WTC11 (cell line): ENCODE results near the gene EEA1. TPM values are rescaled to one million over a fixed set of nuclear protein-coding genes. Genes with fewer than 3 reads are reported as not detected.

Source experiments
- ATAC-seq: fragments of 200-7000 bp; cut with Tn5 transposase; 2 replicates; pipeline ENCODE4 v1.10.0; 2021; ENCODE audit warnings: mild to moderate bottlenecking, moderate library complexity
- CTCF ChIA-PET: fragments of 300-600 bp; sonication (Branson Sonifier 250); formaldehyde crosslinking; loops from one replicate; lab custom pipeline; 2021; ENCODE audit warnings: antibody characterized with exemption; lab: Charles Lee
- POLR2A ChIA-PET: fragments of 350-600 bp; sonication (Branson Sonifier 250); formaldehyde crosslinking; loops from one replicate; lab custom pipeline; 2021; ENCODE audit warnings: antibody characterized with exemption; lab: Charles Lee
- DNase-seq: peaks from one replicate; pipeline ENCODE4 v3.0.0; 2021; ENCODE audit warnings: low spot score
- H3K27ac Mint-ChIP-seq: 2 replicates; pipeline ENCODE4 v1.8.0; 2021; ENCODE audit warnings: mixed read lengths
- H3K27me3 Mint-ChIP-seq: 2 replicates; pipeline ENCODE4 v1.8.0; 2021; ENCODE audit warnings: low read depth, mild to moderate bottlenecking, moderate library complexity, mixed read lengths
- H3K36me3 Mint-ChIP-seq: 2 replicates; pipeline ENCODE4 v1.8.0; 2021; ENCODE audit warnings: mixed read lengths
- H3K4me1 Mint-ChIP-seq: 2 replicates; pipeline ENCODE4 v1.8.0; 2022; ENCODE audit warnings: mixed read lengths
- H3K4me3 Mint-ChIP-seq: 2 replicates; pipeline ENCODE4 v1.8.0; 2021; ENCODE audit warnings: mild to moderate bottlenecking, moderate library complexity, mixed read lengths
- H3K9me3 Mint-ChIP-seq: 2 replicates; pipeline ENCODE4 v1.8.0; 2021; ENCODE audit warnings: mixed read lengths
- ATF3 ChIP-seq: sonication (generic); formaldehyde crosslinking; conservative IDR thresholded peaks from 2 replicates; pipeline ENCODE4 v1.8.1; 2022; ENCODE audit warnings: mild to moderate bottlenecking, missing genetic modification reagents
- E2F1 ChIP-seq: sonication (generic); formaldehyde crosslinking; IDR thresholded peaks from 2 replicates; pipeline ENCODE4 v1.8.0; 2022; ENCODE audit warnings: mild to moderate bottlenecking, missing genetic modification reagents
- E2F5 ChIP-seq: sonication (generic); formaldehyde crosslinking; IDR thresholded peaks from 2 replicates; pipeline ENCODE4 v1.8.1; 2022; ENCODE audit warnings: mild to moderate bottlenecking, moderate library complexity, missing genetic modification reagents
- ETV6 ChIP-seq: sonication (generic); formaldehyde crosslinking; IDR thresholded peaks from 2 replicates; pipeline ENCODE4 v1.8.1; 2022; ENCODE audit warnings: mild to moderate bottlenecking, missing genetic modification reagents
- FOXP1 ChIP-seq: sonication (generic); formaldehyde crosslinking; IDR thresholded peaks from 2 replicates; pipeline ENCODE4 v1.8.0; 2022; ENCODE audit warnings: missing genetic modification reagents, mild to moderate bottlenecking, moderate library complexity, borderline replicate concordance
- FOXP4 ChIP-seq: sonication (generic); formaldehyde crosslinking; IDR thresholded peaks from 2 replicates; pipeline ENCODE4 v1.8.0; 2022; ENCODE audit warnings: mild to moderate bottlenecking, missing genetic modification reagents
- HMGXB4 ChIP-seq: sonication (generic); formaldehyde crosslinking; IDR thresholded peaks from 2 replicates; pipeline ENCODE4 v1.8.1; 2023; ENCODE audit warnings: mild to moderate bottlenecking, moderate library complexity, missing genetic modification reagents
- IRF2 ChIP-seq: sonication (generic); formaldehyde crosslinking; IDR thresholded peaks from 2 replicates; pipeline ENCODE4 v1.8.0; 2022; ENCODE audit warnings: low read depth, missing genetic modification reagents, borderline replicate concordance
- MAX ChIP-seq: sonication (generic); formaldehyde crosslinking; IDR thresholded peaks from 2 replicates; pipeline ENCODE4 v1.8.0; 2022; ENCODE audit warnings: mild to moderate bottlenecking, missing genetic modification reagents
- MXD4 ChIP-seq: fragments of 250-450 bp; sonication (Bioruptor Pico); IDR thresholded peaks from 2 replicates; pipeline ENCODE4 v1.8.0; 2021; ENCODE audit warnings: mild to moderate bottlenecking, moderate library complexity, borderline replicate concordance
- MYBL2 ChIP-seq: sonication (generic); formaldehyde crosslinking; IDR thresholded peaks from 2 replicates; pipeline ENCODE4 v1.8.1; 2023; ENCODE audit warnings: mild to moderate bottlenecking, moderate library complexity, missing genetic modification reagents
- NFYB ChIP-seq: sonication (generic); formaldehyde crosslinking; conservative IDR thresholded peaks from 2 replicates; pipeline ENCODE4 v1.8.0; 2022; ENCODE audit warnings: low read depth, missing genetic modification reagents
- PREB ChIP-seq: sonication (generic); formaldehyde crosslinking; IDR thresholded peaks from 2 replicates; pipeline ENCODE4 v1.8.1; 2022; ENCODE audit warnings: mild to moderate bottlenecking, missing genetic modification reagents, moderate library complexity, borderline replicate concordance
- SMAD3 ChIP-seq: sonication (generic); formaldehyde crosslinking; IDR thresholded peaks from 2 replicates; pipeline ENCODE4 v1.8.0; 2022; ENCODE audit warnings: missing genetic modification reagents, mild to moderate bottlenecking, borderline replicate concordance
- SMAD4 ChIP-seq: sonication (generic); formaldehyde crosslinking; IDR thresholded peaks from 2 replicates; pipeline ENCODE4 v1.8.0; 2022; ENCODE audit warnings: mild to moderate bottlenecking, missing genetic modification reagents
- TEAD1 ChIP-seq: sonication (generic); formaldehyde crosslinking; IDR thresholded peaks from 2 replicates; pipeline ENCODE4 v1.8.0; 2022; ENCODE audit warnings: mild to moderate bottlenecking, missing genetic modification reagents
- TEAD4 ChIP-seq: sonication (generic); formaldehyde crosslinking; IDR thresholded peaks from 2 replicates; pipeline ENCODE4 v1.8.0; 2022; ENCODE audit warnings: mild to moderate bottlenecking, missing genetic modification reagents
- ZNF281 ChIP-seq: sonication (generic); formaldehyde crosslinking; IDR thresholded peaks from 2 replicates; pipeline ENCODE4 v1.8.0; 2023; ENCODE audit warnings: mild to moderate bottlenecking, missing genetic modification reagents
- ZNF396 ChIP-seq: fragments of 250-450 bp; sonication (Bioruptor Pico); IDR thresholded peaks from 2 replicates; pipeline ENCODE4 v1.8.0; 2021; ENCODE audit warnings: mild to moderate bottlenecking, moderate library complexity, borderline replicate concordance
- total RNA-seq: library from RNA; stranded (reverse); gene quantifications from 3 replicates; pipeline ENCODE4 v1.2.3, GENCODE V29; 2021

The EEA1 gene
- total RNA-seq, 1 experiment from 2014 or later = 20.3 TPM

GRCh38 chr12:92900941-92901340 is 28.2 kb downstream of the EEA1 start (continued):
- TF ChIP-seq ATF3 (CRISPR knock-in tag) (no peak), ZNF396 (no peak), ETV6 (CRISPR knock-in tag) (no peak)

- peak; percentile 65 for ATAC-seq
Observed at GRCh38 chr12:92899386-92900001, 29.6 kb downstream of the EEA1 start.

More at GRCh38 chr12:92899386-92900001, 29.6 kb downstream of the EEA1 start:
- no peak for TF ChIP-seq SMAD4 (CRISPR knock-in tag)
- no peak for TF ChIP-seq MXD4
- no peak for TF ChIP-seq PREB (CRISPR knock-in tag)
- no peak for TF ChIP-seq TEAD1 (CRISPR knock-in tag)
- TF ChIP-seq FOXP1 (CRISPR knock-in tag) = no peak
- no peak for TF ChIP-seq NFYB
- no peak for TF ChIP-seq ZNF281
- TF ChIP-seq E2F5 (CRISPR knock-in tag) = no peak
- no peak for TF ChIP-seq E2F1
- TF ChIP-seq IRF2 = no peak
- no peak for TF ChIP-seq MYBL2 (CRISPR knock-in tag)
- no peak for TF ChIP-seq MAX (CRISPR knock-in tag)
- no peak for TF ChIP-seq FOXP4 (CRISPR knock-in tag)
- no peak for TF ChIP-seq SMAD3 (CRISPR knock-in tag)
- TF ChIP-seq HMGXB4 (CRISPR knock-in tag) = no peak
- no peak for TF ChIP-seq TEAD4
- Mint-ChIP-seq H3K4me3 (no peak overlapping the region), H3K27me3 (no peaks in the 10 kb centered on the region), H3K27ac (peak overlapping the region; percentile 19; the same call in 1 of the 2 replicates), H3K9me3 (peaks cover 6% of the 10 kb centered on the region), H3K4me1 (peaks cover 3% of the 10 kb centered on the region), H3K36me3 (peaks cover 11% of the 10 kb centered on the region; the same call in 1 of the 2 replicates)
- ChIA-PET POLR2A (no interaction called here), CTCF (interaction anchor here (1.0 to 1.1 kb wide), 2 partner anchors 28 to 72 kb away, joined by 3 to 5 read pairs; no protein-coding TSS in a partner anchor)
- no peak for DNase-seq
